NCI-H128 (cell line): ENCODE measurements around the gene CARD11.
"Not testable (repeated sequence)": the region's sequence is repeated elsewhere in the genome, so short reads cannot be mapped to it uniquely, and the experiment has no call there.

Experiments used
- DNase-seq: peaks from one replicate; lab custom pipeline; 2025; ENCODE audit not compliant: unreplicated experiment; lab: John Stamatoyannopoulos, UW

Gene CARD11

GRCh38 chr7:2966466-2967078, 77.1 kb downstream of the CARD11 start:
- DNase-seq: no peak

GRCh38 chr7:2965745-2966270, 77.9 kb downstream of the CARD11 start:
- no peak for DNase-seq

- DNase-seq: no peak
Observed at GRCh38 chr7:2965301-2965700, 78.4 kb downstream of the CARD11 start.

GRCh38 chr7:2964208-2964607, 79.5 kb downstream of the CARD11 start:
- no peak for DNase-seq

- no peak for DNase-seq
Observed at GRCh38 chr7:2962865-2963264, 80.8 kb downstream of the CARD11 start.

GRCh38 chr7:2959828-2960599, 83.7 kb downstream of the CARD11 start:
- DNase-seq: no peak

GRCh38 chr7:2959103-2959680, 84.5 kb downstream of the CARD11 start:
- no peak for DNase-seq

GRCh38 chr7:2958416-2959102, 85.1 kb downstream of the CARD11 start:
- no peak for DNase-seq

- DNase-seq: not testable (repeated sequence)
Observed at GRCh38 chr7:2957369-2957727, 86.3 kb downstream of the CARD11 start.

GRCh38 chr7:2956526-2957368, 86.9 kb downstream of the CARD11 start:
- no peak for DNase-seq

GRCh38 chr7:2956076-2956475, 87.6 kb downstream of the CARD11 start:
- DNase-seq: no peak

GRCh38 chr7:2955269-2955668, 88.4 kb downstream of the CARD11 start:
- DNase-seq: no peak

- DNase-seq: no peak
Observed at GRCh38 chr7:2954433-2954853, 89.2 kb downstream of the CARD11 start.

- DNase-seq: no peak
Observed at GRCh38 chr7:2953588-2954407, 89.9 kb downstream of the CARD11 start.

GRCh38 chr7:2953099-2953498, 90.6 kb downstream of the CARD11 start:
- no peak for DNase-seq

GRCh38 chr7:2952316-2952715, 91.4 kb downstream of the CARD11 start:
- DNase-seq: no peak

GRCh38 chr7:2950578-2950977, 93.1 kb downstream of the CARD11 start:
- DNase-seq: no peak

GRCh38 chr7:2948749-2949148, 94.9 kb downstream of the CARD11 start:
- no peak for DNase-seq

- DNase-seq: no peak
Observed at GRCh38 chr7:2947058-2947780, 96.4 kb downstream of the CARD11 start.
